AG04449 (cell line): Measurements from ENCODE around the gene OPN3.
"Not testable (repeated sequence)": the region's sequence is repeated elsewhere in the genome, so short reads cannot be mapped to it uniquely, and the experiment has no call there.

Source experiments
- CTCF ChIA-PET: fragments of 350-600 bp; formaldehyde crosslinking; extraction: SDS; loops from one replicate; lab custom pipeline; 2021; ENCODE audit warnings: antibody characterized with exemption; lab: Yijun Ruan, JAX
- POLR2A ChIA-PET: fragments of 400-600, 350-600 bp; formaldehyde crosslinking; extraction: SDS; loops from one replicate; lab custom pipeline; 2020; ENCODE audit warnings: antibody characterized with exemption, inconsistent platforms; lab: Yijun Ruan, JAX
- DNase-seq: peaks from one replicate; pipeline ENCODE4 v3.0.0-alpha.2; 2010; ENCODE audit warnings: low read depth, low spot score
- H3K4me3 ChIP-seq: 2 replicates; pipeline ENCODE4 v1.5.1; 2011; ENCODE audit warnings: low read depth, mild to moderate bottlenecking, control low read depth, low read length
- CTCF ChIP-seq: IDR thresholded peaks from one replicate; pipeline ENCODE4 v1.5.1; 2011; ENCODE audit warnings: mild to moderate bottlenecking, moderate library complexity, low read length, control low read depth, inconsistent platforms; ENCODE audit not compliant: insufficient read depth; ENCODE audit errors: missing control alignments

Gene OPN3

GRCh38 chr1:241640149-241640866 is at the start of gene OPN3, which contains the start of gene CHML:
TSS of gene OPN3 (minus strand) at chr1:241640369. CDS start at chr1:241640254, 115 bp downstream.
TSS of gene CHML (minus strand) at chr1:241640369. CDS start at chr1:241635766, 4,603 bp downstream.
- CTCF ChIA-PET = interaction anchor here (0.9 to 1.3 kb wide), 2 partner anchors 29 to 194 kb away, joined by 3 read pairs; no protein-coding TSS in a partner anchor
- peak within 1 kb of the TSS; percentile 98 for H3K4me3 ChIP-seq
- DNase-seq = no peak
- TF ChIP-seq CTCF = no peak
- POLR2A ChIA-PET = interaction anchor here (0.6 to 1.0 kb wide), 3 partner anchors 14 to 202 kb away, joined by 3 to 6 read pairs (median 3); no protein-coding TSS in a partner anchor

- no peak for TF ChIP-seq CTCF
- no peak for DNase-seq
- POLR2A ChIA-PET = no interaction called here
- CTCF ChIA-PET = no interaction called here
- H3K4me3 ChIP-seq = no peak overlapping the region
These were observed 48.8 kb upstream of the OPN3 start for GRCh38 chr1:241688940-241689368.

GRCh38 chr1:241684108-241684507 is 43.9 kb upstream of the OPN3 start:
- POLR2A ChIA-PET = no interaction called here
- no peak for TF ChIP-seq CTCF
- no peak for DNase-seq
- CTCF ChIA-PET = no interaction called here
- H3K4me3 ChIP-seq = no peak overlapping the region

GRCh38 chr1:241682921-241683320 is 42.8 kb upstream of the OPN3 start:
- no peak for DNase-seq
- no peak overlapping the region for H3K4me3 ChIP-seq
- POLR2A ChIA-PET = no interaction called here
- CTCF ChIA-PET = no interaction called here
- no peak for TF ChIP-seq CTCF

- CTCF ChIA-PET, DNase-seq, POLR2A ChIA-PET, H3K4me3 ChIP-seq: not testable (repeated sequence)
These were observed 41.8 kb upstream of the OPN3 start for GRCh38 chr1:241681861-241682448.

- no peak for DNase-seq
- TF ChIP-seq CTCF = no peak
- POLR2A ChIA-PET = no interaction called here
- CTCF ChIA-PET = no interaction called here
- H3K4me3 ChIP-seq = no peak overlapping the region
These were observed 39.8 kb upstream of the OPN3 start for GRCh38 chr1:241679961-241680360.
